ENCODE results near the gene FFAR2. TPM values are rescaled to one million over a fixed set of nuclear protein-coding genes. Genes with fewer than 3 reads are reported as not detected.
"Not testable (repeated sequence)": the region's sequence is repeated elsewhere in the genome, so short reads cannot be mapped to it uniquely, and the experiment has no call there.

FFAR2 gene
- not detected in 2 replicates for total RNA-seq (2014; rRNA removed; shearing (Covaris generic))
- polyA plus RNA-seq (2014; cell fraction: nucleus; rRNA removed) = not detected in 2 replicates

DNA sequence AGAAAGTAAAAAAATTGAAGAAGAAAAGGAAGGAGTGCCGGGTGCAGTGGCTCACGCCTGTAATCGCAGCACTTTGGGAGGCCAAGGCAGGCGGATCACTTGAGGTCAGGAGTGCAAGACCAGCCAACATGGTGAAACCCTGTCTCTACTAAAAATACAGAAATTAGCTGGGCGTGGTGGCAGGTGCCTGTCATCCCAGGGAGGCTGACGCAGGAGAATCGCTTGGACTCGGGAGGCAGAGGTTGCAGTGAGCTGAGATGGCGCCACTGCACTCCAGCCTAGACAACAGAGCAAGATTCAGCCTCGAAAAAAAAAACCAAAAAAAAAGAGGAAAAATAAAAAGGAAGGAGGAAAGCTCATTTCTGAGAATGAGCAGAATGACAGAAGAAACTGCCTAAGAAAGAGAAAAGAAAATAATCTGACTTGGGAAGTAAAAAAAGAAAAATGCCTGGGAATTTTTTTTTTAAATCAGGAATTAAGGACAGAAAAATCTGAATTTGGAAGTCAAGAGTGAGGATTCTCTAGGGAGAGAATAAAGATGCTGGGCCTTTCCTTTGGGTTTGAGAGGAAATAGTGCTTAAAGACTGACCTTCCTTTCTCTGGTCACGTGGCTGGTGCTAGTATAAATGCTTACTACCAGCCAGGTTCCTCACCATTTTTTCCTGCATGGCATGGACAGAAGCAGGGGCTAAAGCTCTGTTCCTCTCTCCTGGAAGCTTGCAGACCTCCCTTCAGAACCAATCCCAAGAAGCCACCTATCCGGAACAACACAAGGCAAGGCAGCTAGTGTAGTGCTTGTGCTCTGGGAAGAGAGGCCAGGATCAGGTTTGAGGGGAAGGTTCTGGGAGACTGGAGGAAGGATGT, at the start of gene FFAR2:
TSS of gene FFAR2 (plus strand) at position 652 of the 864 bp plus-strand sequence. CDS start 1,458 bp downstream, outside the sequence.
- DNase-seq (ENCODE audit: extremely low read depth, low read depth) = no peak

DNA sequence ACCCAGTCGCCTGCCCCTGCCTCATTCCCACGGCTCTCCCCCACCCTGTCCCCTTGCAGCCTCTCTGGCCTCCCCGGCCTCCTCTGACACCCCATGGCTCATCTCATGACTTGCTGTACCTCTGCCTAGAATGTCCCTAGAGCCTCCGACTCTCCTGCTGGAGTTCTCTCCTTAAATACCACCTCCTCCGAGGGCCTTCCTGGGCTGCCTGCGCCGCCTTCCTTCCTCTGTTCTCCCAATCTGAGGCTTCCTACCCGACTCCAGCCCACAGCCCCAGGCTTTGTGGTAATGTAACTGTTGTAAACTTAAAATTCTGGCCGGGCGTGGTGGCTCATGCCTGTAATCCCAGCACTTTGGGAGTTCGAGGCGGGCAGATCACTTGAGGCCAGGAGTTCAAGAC, 49.5 kb upstream of the FFAR2 start:
- no peak for DNase-seq (ENCODE audit: extremely low read depth, low read depth)

DNA sequence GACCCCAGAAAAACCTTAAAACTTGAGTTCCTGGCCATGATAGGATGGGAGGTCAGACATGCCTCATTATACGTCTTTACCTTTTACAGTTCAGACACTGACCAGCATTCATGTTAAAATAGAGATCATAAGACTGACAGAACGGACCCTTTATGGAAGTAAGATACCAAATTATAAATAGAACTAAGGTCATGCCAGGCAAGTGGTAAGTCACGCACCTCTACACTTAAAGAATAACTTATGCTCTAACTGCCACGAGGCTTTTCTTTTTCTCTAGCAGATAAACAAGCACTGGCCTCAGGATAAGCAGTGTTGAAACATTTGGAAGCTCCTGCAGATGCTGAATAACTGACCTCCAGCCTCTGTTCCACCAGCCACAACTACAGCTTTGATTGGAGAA, 48.8 kb upstream of the FFAR2 start:
- DNase-seq (ENCODE audit: extremely low read depth, low read depth) = no peak

DNA sequence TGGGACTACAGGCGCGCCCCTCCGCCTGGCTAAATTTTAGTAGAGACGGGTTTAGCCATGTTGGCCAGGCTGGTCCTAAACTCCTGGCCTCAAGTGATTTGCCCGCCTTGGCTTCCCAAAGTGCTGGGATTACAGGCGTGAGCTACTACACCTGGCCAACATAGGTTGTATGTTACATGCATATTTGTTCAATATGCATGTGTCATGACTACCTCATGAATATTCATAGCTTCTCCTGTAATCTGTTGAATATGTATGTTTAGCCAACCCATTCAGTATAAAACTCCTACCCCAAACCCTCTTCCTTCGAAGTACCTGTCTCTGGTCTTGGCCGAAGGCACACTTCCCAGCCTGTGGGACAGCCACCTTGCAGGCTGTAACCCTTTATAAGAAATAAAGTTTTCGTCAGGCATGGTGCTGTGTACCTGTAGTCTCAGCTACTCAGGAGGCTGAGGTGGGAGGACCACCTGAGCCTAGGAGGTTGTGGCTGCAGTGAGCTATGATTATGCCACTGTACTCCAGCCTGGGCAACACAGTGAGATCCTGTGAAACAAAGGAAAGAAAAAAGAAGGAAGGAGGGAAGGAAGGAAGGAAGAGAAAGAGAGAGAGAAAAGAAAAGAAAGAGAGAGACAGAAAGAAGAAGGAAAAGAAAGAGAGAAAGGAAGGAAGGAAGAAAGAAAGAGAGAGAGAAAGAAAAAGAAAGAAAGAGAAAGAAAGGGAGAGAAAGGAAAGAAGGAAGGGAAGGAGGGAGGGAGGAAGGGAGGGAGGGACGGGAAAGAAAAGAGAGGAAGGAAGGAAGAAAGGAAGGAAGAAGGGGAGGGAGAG, 47.9 kb upstream of the FFAR2 start:
- no peak for DNase-seq (ENCODE audit: extremely low read depth, low read depth)

DNA sequence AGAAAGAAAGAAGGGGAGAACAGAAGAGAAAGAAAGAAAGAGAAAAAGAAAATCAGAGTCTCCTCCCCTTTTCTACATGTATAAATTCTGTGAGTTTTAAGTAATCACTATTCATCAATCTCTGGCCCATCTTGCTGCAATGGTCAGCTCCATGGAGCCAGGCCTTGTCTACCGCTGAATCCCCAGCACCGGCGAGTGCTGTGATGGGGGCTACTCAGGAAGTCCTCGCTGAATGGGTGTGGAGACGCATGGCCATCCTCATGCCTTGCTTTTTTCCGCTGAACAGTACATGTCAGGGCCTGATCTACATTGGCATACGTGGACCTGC, 47.3 kb upstream of the FFAR2 start:
- DNase-seq (ENCODE audit: extremely low read depth, low read depth) = no peak

DNA sequence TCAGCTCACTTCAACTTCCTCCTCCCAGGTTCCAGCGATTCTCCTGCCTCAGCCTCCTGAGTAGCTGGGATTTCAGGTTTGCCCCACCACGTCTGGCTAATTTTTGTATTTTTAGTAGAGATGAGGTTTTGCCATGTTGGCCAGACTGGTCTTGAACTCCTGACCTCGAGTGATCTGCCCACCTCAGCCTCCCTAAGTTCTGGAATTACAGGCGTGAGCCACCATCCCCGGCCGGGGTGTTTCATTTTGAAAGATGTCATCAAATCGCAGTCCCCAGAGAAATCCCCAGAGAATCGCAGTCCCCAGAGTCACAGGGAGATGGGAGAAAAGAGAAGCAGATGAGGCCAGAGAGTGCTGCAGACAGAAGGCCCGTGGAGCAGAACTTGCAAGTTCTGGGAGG, 46.6 kb upstream of the FFAR2 start:
- not testable (repeated sequence) for DNase-seq (ENCODE audit: extremely low read depth, low read depth)

DNA sequence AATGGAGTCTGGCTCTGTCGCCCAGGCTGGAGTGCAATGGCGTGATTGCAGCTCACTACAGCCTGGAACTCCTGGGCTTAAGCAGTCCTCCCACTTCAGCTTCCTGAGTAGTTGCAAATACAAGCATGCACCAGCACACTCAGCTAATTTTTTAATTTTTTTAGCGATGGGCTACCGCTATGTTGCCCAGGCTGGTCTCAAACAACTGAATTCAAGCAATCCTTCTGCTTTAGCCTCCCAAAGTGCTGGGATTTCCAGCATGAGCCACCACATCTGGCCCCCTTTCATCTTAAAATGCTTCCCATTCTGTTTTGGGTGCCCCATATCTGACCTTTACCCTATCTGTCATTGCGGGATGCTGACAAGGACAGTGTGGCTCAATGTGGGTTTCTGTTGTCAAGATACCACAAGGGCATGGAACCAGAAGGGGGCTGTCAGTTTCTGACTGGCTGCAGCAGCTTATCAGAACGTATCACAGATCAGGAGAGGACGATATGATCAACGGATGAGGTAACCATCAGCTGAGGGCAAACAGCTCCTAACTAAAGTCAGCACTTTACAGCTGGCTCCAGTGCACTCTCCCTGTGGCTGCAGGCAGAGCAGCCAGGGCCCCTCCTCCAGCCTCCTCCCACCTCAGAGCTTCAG, 44.8 kb upstream of the FFAR2 start:
- no peak for DNase-seq (ENCODE audit: extremely low read depth, low read depth)

DNA sequence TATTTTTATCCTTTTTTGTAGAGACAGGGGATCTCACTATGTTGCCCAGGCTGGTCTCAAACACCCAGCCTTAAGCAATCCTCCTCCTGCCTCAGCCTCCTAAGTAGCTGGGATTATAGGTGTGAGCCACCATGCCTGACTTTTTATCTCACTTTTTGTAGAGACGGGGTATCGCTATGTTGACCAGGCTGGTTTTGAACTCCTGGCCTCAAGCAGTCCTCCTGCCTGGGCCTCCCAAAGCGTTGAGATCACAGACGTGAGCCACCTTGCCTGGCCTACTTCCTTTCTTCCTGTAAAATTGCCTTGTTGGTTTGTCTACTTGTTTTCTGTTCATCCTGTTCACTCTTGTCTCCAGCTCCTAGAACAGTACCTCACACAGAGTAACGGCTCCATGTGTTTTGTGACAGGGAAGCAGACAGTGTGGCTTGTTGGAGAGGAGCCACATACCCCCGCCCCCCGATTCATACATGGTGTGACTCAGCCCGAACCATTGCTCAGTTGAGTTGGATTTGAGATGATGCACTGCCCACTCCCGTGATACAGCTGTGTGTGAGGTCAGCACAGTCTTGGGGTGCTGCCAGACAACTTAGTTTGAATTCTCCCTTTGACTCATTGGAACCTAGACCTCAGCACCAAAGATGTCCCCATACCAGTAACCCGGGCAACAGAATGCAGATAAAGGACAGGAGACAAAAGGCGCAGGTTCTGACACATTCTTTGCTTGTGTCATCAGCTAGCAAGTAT, 43.0 kb upstream of the FFAR2 start:
- DNase-seq (ENCODE audit: extremely low read depth, low read depth) = no peak

DNA sequence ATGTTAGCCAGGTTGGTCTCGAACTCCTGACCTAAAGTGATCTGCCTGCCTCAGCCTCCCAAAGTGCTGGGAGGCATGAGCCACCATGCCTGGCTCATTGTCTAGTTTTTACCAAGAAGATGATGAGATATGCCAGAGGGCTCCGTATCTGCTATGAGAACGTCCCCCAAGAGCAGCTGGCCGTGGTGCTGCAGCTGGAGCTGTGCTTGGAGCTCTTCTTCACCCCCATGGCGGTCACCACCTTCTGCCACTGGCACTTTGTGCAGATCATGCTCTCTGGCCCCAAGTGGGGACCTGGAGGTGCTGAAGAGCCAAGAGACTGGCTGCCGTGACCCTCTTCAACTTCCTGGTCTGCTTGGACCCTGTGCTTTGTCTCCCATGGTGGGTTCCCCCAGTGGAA, 40.4 kb upstream of the FFAR2 start:
- no peak for DNase-seq (ENCODE audit: extremely low read depth, low read depth)

DNA sequence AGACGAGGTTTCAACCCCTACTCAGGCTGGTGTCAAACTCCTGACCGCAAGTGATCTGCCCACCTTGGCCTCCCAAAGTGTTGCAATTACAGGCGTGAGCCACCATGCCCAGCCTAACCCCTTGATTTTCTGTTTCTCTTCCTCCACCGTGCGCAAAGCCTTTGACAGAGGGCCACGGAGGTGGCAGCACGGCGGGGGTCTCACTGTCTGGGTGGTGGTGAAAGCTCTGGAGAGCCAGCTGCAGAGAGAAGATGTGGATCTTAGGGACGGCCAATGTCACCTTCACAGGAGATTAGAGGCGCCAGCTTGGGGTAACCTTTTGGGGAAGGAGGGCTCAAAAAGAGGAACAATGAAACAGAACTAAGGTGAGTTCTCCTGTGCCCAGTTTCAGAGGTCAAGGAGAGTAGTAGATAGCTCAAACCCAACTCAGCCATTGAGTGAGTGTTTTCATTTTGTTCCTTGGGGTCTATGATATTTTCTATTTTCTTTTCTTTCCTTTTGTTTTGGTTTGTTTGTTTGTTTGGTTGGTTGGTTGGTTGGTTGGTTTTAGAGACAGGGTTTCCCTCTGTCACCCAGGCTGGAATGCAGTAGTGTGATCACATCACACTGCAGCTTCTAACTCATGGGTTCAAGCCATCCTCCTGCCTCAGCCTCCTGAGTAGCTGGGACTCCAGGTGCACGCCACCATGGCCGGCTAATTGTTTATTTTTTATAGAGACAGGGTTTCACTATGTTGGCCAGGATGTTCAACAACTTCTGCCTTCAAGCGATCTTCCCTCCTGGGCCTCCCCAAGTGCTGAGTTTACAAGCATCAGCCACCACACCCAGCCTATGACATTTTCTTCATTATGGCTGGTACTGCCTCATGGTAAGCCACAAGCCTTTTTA, 39.5 kb upstream of the FFAR2 start:
- DNase-seq (ENCODE audit: extremely low read depth, low read depth) = no peak

DNA sequence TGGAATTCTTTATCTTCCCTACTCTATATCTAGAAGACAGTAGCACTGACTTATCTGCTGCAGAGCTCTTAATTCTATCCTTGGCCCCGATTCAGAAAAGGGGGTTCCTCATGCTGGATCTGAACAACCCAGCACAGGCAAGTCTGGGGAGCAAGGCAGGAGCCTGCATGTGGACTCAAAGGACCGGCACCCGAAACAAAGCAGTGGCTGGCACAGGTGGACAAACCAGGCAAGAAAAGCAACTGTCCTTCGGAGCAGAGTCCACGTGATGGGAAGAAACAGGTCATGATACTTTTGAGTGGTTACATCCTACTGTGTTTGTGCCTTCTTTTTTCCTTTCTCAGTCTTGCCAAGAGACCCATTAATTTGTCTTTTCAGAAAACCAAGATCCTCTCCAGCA, 38.9 kb upstream of the FFAR2 start:
- no peak for DNase-seq (ENCODE audit: extremely low read depth, low read depth)

DNA sequence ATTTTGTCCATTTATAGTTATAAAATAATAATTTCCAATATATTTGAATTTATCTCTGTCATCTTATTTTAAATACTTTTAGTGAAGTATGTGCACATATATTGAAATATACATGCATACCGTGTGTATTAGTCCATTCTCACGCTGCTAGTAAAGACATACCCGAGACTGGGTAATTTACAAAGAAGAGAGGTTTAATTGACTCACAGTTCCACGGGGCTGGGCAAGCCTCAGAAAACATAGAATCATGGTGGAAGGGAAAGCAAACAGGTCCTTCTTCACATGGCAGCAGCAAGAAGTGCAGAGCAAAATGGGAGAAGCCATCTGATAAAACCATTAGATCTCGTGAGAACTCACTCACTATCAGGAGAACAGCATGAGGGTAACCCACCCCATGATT, 37.6 kb upstream of the FFAR2 start:
- DNase-seq (ENCODE audit: extremely low read depth, low read depth) = no peak

DNA sequence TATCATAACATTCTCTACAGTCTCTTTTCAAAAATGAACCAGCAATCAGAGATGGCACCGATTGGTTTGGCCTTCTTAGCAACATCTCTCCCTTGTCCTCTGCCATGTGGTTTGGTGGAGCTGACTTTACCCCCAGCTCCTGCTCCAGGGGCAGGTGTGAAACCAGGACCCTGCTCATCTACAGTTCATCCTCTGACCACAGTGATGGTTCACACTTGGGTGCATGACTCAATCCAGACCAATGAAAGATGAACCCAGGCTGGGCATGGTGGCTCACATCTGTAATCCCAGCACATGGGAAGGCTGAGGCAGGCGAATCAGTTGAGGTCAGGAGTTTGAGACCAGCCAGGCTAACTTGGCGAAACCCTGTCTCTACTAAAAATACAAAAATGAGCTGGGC, 33.6 kb upstream of the FFAR2 start:
- no peak for DNase-seq (ENCODE audit: extremely low read depth, low read depth)

DNA sequence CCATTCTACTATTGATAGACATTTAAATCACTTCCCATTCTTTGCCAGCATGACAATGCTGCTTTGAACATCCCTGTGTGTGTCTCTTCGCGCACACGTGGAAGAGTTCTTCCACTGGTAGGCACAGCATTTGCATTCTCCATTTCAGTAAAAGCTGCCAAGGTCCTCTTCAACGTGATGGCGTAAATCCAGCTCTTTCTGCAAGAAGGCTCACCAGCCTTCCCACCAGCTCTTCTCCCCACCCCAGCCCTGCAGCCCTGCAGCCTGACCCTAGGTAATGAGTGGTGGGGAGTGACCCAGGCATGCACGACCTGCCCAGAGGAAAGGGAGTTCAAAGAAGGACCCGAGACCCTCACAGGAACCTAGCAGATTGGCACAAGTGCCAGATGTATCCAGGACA, 31.7 kb upstream of the FFAR2 start:
- no peak for DNase-seq (ENCODE audit: extremely low read depth, low read depth)

DNA sequence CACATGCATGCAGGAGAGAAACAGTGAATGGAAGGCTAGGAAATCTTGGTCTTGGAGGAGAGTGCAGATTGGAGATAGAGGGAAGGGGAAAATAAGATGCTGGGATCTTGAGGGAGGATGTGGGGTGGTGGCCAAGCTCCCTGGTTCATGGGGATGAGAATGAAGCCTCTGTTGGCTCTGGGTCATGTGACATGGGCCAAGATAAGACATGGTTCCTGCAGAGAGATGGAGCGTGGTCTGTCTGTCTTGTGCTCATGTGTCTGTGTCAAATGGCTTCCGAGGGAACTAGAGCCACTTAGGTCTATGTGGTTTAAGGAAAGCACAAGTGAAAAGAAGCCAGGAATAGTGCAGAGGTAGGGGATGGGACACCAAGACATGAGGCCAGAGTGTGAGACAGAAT, 30.8 kb upstream of the FFAR2 start:
- DNase-seq (ENCODE audit: extremely low read depth, low read depth) = no peak

DNA sequence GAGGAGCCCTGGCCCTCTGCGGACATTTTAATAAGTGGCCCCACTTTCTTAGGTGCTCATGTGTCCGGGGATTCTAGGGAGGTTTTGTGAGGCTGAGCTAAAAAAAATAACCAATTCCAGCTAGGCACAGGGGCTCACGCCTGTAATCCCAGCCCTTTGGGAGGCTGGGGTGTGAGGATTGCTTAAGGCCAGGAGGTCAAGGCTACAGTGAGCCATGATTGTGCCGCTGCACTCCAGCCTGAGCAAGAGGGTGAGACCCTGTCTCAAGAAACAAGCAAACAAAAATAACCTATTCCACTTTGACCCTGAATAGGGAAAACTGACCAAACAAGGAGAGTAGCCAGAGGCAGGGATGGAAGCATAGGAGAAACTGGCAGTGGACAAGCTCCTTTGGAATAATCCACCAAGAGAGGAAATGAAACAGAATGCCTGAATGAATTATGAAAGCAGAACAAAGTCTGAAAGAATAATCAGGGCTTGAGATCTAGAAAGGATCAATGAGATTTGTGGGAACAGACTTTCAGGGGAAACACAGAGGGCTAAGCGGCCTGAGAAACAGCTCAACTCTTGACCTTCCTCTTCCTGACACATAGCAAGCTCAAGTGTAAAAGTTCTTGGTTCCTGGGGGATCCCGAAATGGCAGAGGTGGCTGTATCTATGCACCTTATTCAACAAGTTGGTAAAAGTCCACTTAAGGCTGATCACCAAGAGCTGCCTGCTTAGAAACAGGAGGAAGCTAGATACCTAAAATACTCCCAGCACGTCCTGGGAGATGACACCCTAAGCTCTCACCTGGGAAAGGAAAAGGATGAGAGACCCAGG, 30.1 kb upstream of the FFAR2 start:
- DNase-seq (ENCODE audit: extremely low read depth, low read depth) = no peak

DNA sequence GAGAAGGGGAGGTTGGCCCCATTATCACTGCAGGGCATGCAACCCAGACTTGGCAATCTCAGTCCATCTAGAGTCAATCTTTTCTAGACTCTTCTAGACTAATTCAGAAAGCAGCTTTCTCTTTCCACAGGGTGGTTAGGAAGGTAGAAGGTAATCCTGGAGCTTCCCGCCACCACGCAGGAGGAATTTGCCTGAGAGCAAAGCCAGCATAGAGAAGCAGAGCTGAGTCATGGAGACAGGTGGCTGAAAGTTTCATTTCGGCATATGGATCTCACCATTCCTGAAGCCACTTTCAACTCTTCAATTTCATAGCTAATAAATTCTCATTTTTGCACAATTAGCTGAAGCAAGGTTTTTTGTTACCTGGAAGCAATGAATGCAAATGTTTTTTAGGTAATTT, 29.0 kb upstream of the FFAR2 start:
- DNase-seq (ENCODE audit: extremely low read depth, low read depth) = no peak

DNA sequence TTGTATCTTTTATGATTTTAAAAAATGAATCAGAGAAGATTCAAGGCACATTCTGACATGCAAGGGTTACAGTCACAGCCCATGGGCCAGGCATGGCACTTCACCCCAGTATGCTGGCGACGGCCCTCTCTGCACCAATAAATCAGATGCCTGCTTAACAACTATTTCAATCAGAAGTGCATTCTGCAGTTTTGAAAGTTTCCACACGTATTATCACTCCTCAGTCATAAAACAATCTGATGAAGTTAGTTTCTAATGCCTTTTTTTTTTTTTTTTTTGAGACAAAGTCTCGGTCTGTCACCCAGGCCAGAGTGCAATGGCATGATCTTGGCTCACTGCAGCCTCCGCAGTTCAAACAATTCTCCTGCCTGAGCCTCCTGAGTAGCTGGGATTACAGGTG, 28.3 kb upstream of the FFAR2 start:
- DNase-seq (ENCODE audit: extremely low read depth, low read depth) = no peak

DNA sequence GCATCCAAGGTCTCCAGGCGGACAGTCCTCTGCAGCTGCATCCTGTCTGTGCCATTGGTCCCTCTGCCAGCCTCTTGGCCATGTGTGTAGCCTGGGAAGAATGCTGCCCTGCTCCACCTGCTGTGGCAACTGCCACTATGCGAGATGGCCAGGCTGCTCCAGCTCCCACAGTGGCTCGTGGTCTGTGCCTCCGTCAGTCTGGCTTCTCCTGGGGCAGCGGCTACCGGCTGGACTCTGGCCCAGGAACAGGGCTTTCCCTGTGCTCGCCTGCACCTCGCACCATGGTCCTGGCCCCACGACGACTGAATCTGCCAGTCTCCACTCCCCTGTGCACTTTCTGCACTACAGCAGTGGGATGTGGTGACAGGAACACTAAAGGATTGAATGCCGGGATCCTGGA, 26.7 kb upstream of the FFAR2 start:
- no peak for DNase-seq (ENCODE audit: extremely low read depth, low read depth)

Data from NCI-H460 (cell line).